ENCODE measurements around the gene GARIN5B. TPM values are rescaled to one million over a fixed set of nuclear protein-coding genes. Genes with fewer than 3 reads are reported as not detected.

GARIN5B gene
- total RNA-seq, 1 experiment from 2014 or later = not detected

GRCh38 chr19:55368701-55369563, 5.9 kb upstream of the GARIN5B start:
- peak; percentile 65 to 67 for DNase-seq
- Histone ChIP-seq H3K9me3 (replicated peaks) (no peaks in the 10 kb centered on the region), H3K4me3 (peak overlapping the region; percentile 76), H3K4me1 (peaks cover 25% of the 10 kb centered on the region), H3K27ac (peak overlapping the region; percentile 33), H3K27me3 (no peaks in the 10 kb centered on the region), H3K36me3 (no peaks in the 10 kb centered on the region)

- Histone ChIP-seq H3K4me1 (peaks cover 21% of the 10 kb centered on the region), H3K9me3 (replicated peaks) (no peaks in the 10 kb centered on the region), H3K27me3 (no peaks in the 10 kb centered on the region), H3K4me3 (peak overlapping the region; percentile 76), H3K36me3 (no peaks in the 10 kb centered on the region), H3K27ac (no peak overlapping the region)
- no peak for DNase-seq
Observed at GRCh38 chr19:55368106-55368505, 5.0 kb upstream of the GARIN5B start.

- H3K4me3 ChIP-seq = no peak overlapping the region
- H3K27me3 ChIP-seq = no peaks in the 10 kb centered on the region
- no peaks in the 10 kb centered on the region for H3K36me3 ChIP-seq
- H3K4me1 ChIP-seq = peaks cover 14% of the 10 kb centered on the region
- no peak for DNase-seq
- H3K27ac ChIP-seq = no peak overlapping the region
- H3K9me3 ChIP-seq (replicated peaks) = no peaks in the 10 kb centered on the region
Observed at GRCh38 chr19:55366790-55367189, 3.7 kb upstream of the GARIN5B start.

- Histone ChIP-seq H3K4me1 (peaks cover 9% of the 10 kb centered on the region), H3K9me3 (replicated peaks) (no peaks in the 10 kb centered on the region), H3K27ac (no peak overlapping the region), H3K4me3 (no peak overlapping the region), H3K36me3 (no peaks in the 10 kb centered on the region), H3K27me3 (no peaks in the 10 kb centered on the region)
- no peak for DNase-seq
Observed at GRCh38 chr19:55365964-55366363, 2.9 kb upstream of the GARIN5B start.

GRCh38 chr19:55365245-55365644, 2.2 kb upstream of the GARIN5B start:
- Histone ChIP-seq H3K27ac (no peak overlapping the region), H3K4me1 (peaks cover 5% of the 10 kb centered on the region), H3K4me3 (no peak overlapping the region), H3K36me3 (no peaks in the 10 kb centered on the region), H3K9me3 (replicated peaks) (no peaks in the 10 kb centered on the region), H3K27me3 (no peaks in the 10 kb centered on the region)
- no peak for DNase-seq

GRCh38 chr19:55362174-55362989, 678 bp downstream of the GARIN5B start:
- H3K27ac ChIP-seq = no peak overlapping the region
- H3K27me3 ChIP-seq = 0 out of 2 replicates have a peak, but pooled peaks cover 3% of the 10 kb centered on the region
- H3K9me3 ChIP-seq (replicated peaks) = no peaks in the 10 kb centered on the region
- peaks cover 5% of the 10 kb centered on the region; the same call in 1 of the 2 replicates for H3K4me1 ChIP-seq
- no peaks in the 10 kb centered on the region for H3K36me3 ChIP-seq
- DNase-seq = no peak
- H3K4me3 ChIP-seq = no peak overlapping the region

GRCh38 chr19:55360902-55361301, 2.2 kb downstream of the GARIN5B start:
- no peak for DNase-seq
- peaks cover 5% of the 10 kb centered on the region; the same call in 1 of the 2 replicates for H3K4me1 ChIP-seq
- no peaks in the 10 kb centered on the region for H3K36me3 ChIP-seq
- 0 out of 2 replicates have a peak, but pooled peaks cover 3% of the 10 kb centered on the region for H3K27me3 ChIP-seq
- H3K4me3 ChIP-seq = no peak overlapping the region
- no peaks in the 10 kb centered on the region for H3K9me3 ChIP-seq (replicated peaks)
- no peak overlapping the region for H3K27ac ChIP-seq

GRCh38 chr19:55358943-55359908, 3.8 kb downstream of the GARIN5B start:
- H3K4me3 ChIP-seq = no peak overlapping the region
- no peaks in the 10 kb centered on the region for H3K9me3 ChIP-seq (replicated peaks)
- H3K27ac ChIP-seq = no peak overlapping the region
- DNase-seq = peak; percentile 46 to 54
- peaks cover 3% of the 10 kb centered on the region; the same call in 1 of the 2 replicates for H3K27me3 ChIP-seq
- no peaks in the 10 kb centered on the region for H3K36me3 ChIP-seq
- H3K4me1 ChIP-seq = peaks cover 12% of the 10 kb centered on the region; the same call in 1 of the 2 replicates

- Histone ChIP-seq H3K9me3 (replicated peaks) (no peaks in the 10 kb centered on the region), H3K4me1 (peaks cover 12% of the 10 kb centered on the region; the same call in 1 of the 2 replicates), H3K4me3 (no peak overlapping the region), H3K27me3 (peaks cover 3% of the 10 kb centered on the region; the same call in 1 of the 2 replicates), H3K36me3 (no peaks in the 10 kb centered on the region), H3K27ac (no peak overlapping the region)
- DNase-seq = no peak
Observed at GRCh38 chr19:55358493-55358892, 4.6 kb downstream of the GARIN5B start.

- H3K4me3 ChIP-seq = no peak overlapping the region
- peaks cover 3% of the 10 kb centered on the region; the same call in 1 of the 2 replicates for H3K27me3 ChIP-seq
- H3K36me3 ChIP-seq = no peaks in the 10 kb centered on the region
- peaks cover 7% of the 10 kb centered on the region; the same call in 1 of the 2 replicates for H3K4me1 ChIP-seq
- no peaks in the 10 kb centered on the region for H3K9me3 ChIP-seq (replicated peaks)
- no peak overlapping the region for H3K27ac ChIP-seq
- peak; percentile 53 to 58 for DNase-seq
Observed at GRCh38 chr19:55355213-55355821, 7.7 kb downstream of the GARIN5B start.

- peaks cover 3% of the 10 kb centered on the region; the same call in 1 of the 2 replicates for H3K27me3 ChIP-seq
- H3K27ac ChIP-seq = no peak within 1 kb of the TSS
- peaks cover 7% of the 10 kb centered on the region; the same call in 1 of the 2 replicates for H3K4me1 ChIP-seq
- no peak within 1 kb of the TSS for H3K4me3 ChIP-seq
- no peaks in the 10 kb centered on the region for H3K36me3 ChIP-seq
- DNase-seq = no peak
- H3K9me3 ChIP-seq (replicated peaks) = no peaks in the 10 kb centered on the region
Observed at GRCh38 chr19:55354698-55355212, 8.3 kb downstream of the GARIN5B start, which contains the start of gene COX6B2. Gene COX6B2 (minus strand): TSS chr19:55354719. CDS start chr19:55354521, 198 bp downstream.

GRCh38 chr19:55353803-55354697, 9.0 kb downstream of the GARIN5B start:
- Histone ChIP-seq H3K27ac (no peak overlapping the region), H3K27me3 (peaks cover 3% of the 10 kb centered on the region; the same call in 1 of the 2 replicates), H3K4me3 (no peak overlapping the region), H3K4me1 (peaks cover 7% of the 10 kb centered on the region; the same call in 1 of the 2 replicates), H3K9me3 (replicated peaks) (no peaks in the 10 kb centered on the region), H3K36me3 (peaks cover 3% of the 10 kb centered on the region)
- DNase-seq = no peak

Measured in SJCRH30 (cell line).